Measurements from ENCODE around the gene TOX2.

The TOX2 gene

DNA sequence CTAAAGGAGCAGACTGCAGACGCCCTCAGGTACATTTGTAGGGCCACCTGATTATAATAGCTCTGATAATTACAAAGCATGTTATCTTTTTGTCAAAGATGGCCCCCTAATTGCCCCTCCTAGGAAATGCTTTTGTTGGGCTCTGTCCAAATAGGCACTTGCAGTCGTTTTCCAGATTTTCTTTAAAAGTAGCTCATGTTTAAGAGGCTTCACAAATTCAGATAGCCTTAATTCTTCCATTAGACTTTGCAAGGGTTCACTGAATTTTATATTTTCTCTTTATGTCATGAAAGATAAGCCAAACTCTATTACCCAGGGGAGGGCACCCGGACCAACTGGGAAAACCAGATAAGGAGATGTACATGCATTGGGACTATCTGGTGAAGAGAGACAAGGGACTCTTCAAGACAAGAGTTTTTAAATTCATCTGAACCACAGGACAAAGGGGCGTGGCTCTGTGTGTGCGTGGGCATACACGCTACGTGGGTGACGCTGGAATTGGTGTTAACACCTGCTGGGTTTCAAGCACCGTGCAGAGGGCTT, 95.6 kb downstream of the TOX2 start:
- H3K27ac ChIP-seq (ENCODE audit: low read depth, low read length): no peak overlapping the region

DNA sequence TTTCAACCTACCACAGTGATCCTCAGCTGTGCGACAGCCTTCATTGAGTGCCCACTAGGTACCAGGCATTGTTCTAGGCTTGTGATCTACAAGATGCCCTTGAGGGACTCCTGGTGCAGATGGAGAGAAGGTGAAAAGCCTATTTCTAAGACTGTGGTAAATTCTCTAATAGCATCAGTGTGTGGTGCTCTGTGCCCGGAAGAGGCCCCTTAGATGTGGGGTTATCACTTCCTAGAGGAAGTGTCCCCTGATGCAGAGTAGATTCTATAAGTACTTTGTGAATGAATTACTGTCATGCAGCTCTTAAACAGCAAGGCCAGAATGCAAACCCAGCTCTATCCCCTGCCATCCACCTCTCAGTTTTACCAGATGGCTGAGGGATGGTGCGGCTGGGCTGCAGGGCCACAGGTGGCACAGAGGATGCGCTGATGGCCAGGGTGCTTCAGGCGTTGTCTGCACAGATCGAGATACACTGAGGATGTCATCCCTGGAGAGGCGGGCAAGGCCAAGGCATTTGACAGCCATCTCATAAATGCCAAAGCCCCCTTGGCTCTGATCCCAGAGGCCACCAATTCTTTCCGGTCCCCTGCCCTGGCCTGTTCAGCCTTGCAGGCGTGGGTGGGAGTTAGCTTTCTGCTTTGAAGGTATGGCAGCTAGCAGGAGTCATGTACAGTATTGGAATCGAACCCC, 96.7 kb downstream of the TOX2 start:
- Histone ChIP-seq H3K4me1 (ENCODE audit: control insufficient read depth in 5 of 5, insufficient read depth in 5 of 5, low read length in 5 of 5) (peaks cover 0 to 4% (median 0%) of the 10 kb centered on the region in 5 donors), H3K9me3 (ENCODE audit: control insufficient read depth in 5 of 5, low read length in 5 of 5) (no peaks in the 10 kb centered on the region), H3K4me3 (ENCODE audit: low read depth in 1 of 5, low read length in 5 of 5) (no peak overlapping the region), H3K9ac (ENCODE audit: low read length in 5 of 5) (no peak overlapping the region), H3K36me3 (ENCODE audit: control insufficient read depth in 5 of 5, insufficient read depth in 5 of 5, low read length in 5 of 5) (peaks cover 0 to 8% (median 0%) of the 10 kb centered on the region in 5 donors), H3K27ac (ENCODE audit: low read depth, low read length) (no peak overlapping the region), H3K27me3 (ENCODE audit: control insufficient read depth in 5 of 5, insufficient read depth in 4 of 5, low read length in 5 of 5) (peaks cover 0 to 27% (median 10%) of the 10 kb centered on the region in 5 donors)

More for the DNA sequence above, 95.6 kb downstream of the TOX2 start:
- H3K9ac ChIP-seq (ENCODE audit: low read length in 5 of 5): no peak overlapping the region
- H3K9me3 ChIP-seq (ENCODE audit: control insufficient read depth in 5 of 5, low read length in 5 of 5): no peaks in the 10 kb centered on the region
- peaks cover 0 to 4% (median 0%) of the 10 kb centered on the region in 5 donors for H3K4me1 ChIP-seq (ENCODE audit: control insufficient read depth in 5 of 5, insufficient read depth in 5 of 5, low read length in 5 of 5)
- peaks cover 0 to 8% (median 0%) of the 10 kb centered on the region in 5 donors for H3K36me3 ChIP-seq (ENCODE audit: control insufficient read depth in 5 of 5, insufficient read depth in 5 of 5, low read length in 5 of 5)
- H3K27me3 ChIP-seq (ENCODE audit: control insufficient read depth in 5 of 5, insufficient read depth in 4 of 5, low read length in 5 of 5): peaks cover 0 to 21% (median 7%) of the 10 kb centered on the region in 5 donors
- no peak overlapping the region for H3K4me3 ChIP-seq (ENCODE audit: low read depth in 1 of 5, low read length in 5 of 5)

DNA sequence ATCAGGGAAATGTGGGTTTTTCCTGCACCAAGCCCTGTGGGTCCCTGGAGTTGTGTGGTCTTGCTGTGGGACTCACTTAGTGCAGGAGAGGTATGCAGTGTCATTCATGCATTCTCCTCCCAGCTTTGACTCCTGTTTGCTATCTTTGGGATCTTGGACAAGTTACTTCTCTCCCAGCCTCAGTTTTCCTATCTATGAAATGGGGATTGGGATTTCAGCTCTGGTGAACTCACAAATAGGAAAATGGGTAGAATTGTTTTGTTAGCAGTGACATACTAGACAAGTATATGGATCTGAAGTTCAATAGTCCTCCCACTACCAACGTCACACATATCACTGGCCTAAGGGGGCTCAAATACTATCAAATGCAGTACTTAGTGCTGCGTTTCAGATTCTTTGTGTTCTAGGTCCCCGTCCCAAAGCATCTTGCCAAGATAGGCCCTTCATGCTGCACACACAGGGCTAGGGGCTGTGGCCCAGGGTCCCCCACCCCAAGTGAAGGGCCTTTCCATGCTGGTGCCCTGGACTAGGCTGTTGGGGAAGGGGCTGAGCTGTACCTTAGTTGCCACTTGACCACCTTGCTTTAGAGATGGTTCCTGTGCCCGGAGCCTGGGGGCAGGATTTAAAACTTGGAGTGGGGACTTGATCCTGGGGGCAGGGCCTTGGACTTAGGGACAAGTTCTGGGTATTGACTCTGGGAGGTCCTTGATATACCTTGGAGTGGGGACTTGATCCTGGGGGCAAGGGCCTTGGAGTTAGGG, 98.0 kb downstream of the TOX2 start:
- no peak overlapping the region for H3K4me3 ChIP-seq (ENCODE audit: low read depth in 1 of 5, low read length in 5 of 5)
- H3K27ac ChIP-seq (ENCODE audit: low read depth, low read length): no peak overlapping the region
- H3K27me3 ChIP-seq (ENCODE audit: control insufficient read depth in 5 of 5, insufficient read depth in 4 of 5, low read length in 5 of 5): peaks cover 0 to 32% (median 10%) of the 10 kb centered on the region in 5 donors
- H3K9me3 ChIP-seq (ENCODE audit: control insufficient read depth in 5 of 5, low read length in 5 of 5): no peaks in the 10 kb centered on the region
- H3K9ac ChIP-seq (ENCODE audit: low read length in 5 of 5): no peak overlapping the region
- H3K4me1 ChIP-seq (ENCODE audit: control insufficient read depth in 5 of 5, insufficient read depth in 5 of 5, low read length in 5 of 5): peaks cover 0 to 4% (median 0%) of the 10 kb centered on the region in 5 donors
- H3K36me3 ChIP-seq (ENCODE audit: control insufficient read depth in 5 of 5, insufficient read depth in 5 of 5, low read length in 5 of 5): no peaks in the 10 kb centered on the region

DNA sequence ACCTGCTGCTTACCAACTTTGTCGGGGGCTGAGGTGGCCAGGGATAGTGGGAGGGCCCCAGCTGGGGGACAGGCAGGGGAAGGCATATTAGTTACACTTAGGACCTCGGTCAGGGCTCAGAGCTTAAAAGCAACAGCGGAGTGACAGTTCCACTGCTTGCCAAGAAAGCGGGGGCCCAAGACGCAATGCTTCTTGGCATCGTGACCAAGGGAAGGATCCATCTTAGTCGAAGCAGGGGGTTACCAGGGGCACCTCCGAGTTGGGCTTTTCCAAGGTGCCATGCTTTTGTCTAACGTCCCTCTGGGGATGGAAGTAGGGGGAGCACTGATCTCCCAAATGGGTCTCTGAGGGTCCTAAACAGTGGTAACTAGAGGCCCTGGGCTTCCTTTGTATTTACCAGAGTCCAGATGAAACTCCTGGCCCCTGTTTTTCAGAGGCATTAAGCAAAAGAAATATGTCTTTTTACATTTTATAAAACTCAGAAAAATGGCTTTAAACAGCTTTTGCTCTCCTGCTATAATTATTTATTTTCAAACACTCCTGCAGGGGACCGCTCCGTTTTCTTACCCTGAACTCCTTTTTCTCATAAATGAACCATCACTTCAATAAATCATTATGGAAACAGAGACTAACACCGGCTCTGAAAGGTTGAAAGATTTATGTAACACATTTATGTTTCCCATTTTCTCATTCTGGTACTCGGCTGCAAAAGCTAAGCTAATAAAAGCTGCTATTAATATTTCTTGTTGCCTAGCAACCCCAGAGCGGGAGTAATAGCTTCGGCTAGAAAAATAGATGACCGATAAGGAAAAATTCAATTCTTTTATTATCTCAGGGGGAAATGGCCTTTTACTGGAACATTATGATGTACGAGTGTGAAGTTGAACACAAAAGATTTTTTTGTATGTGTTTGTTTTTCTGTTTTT, 100.4 kb downstream of the TOX2 start:
- H3K9ac ChIP-seq (ENCODE audit: low read length in 5 of 5): no peak overlapping the region
- H3K4me1 ChIP-seq (ENCODE audit: control insufficient read depth in 5 of 5, insufficient read depth in 5 of 5, low read length in 5 of 5): peaks cover 0 to 7% (median 3%) of the 10 kb centered on the region in 5 donors
- H3K27ac ChIP-seq (ENCODE audit: low read depth, low read length): no peak overlapping the region
- H3K4me3 ChIP-seq (ENCODE audit: low read depth in 1 of 5, low read length in 5 of 5): no peak overlapping the region
- H3K9me3 ChIP-seq (ENCODE audit: control insufficient read depth in 5 of 5, low read length in 5 of 5): no peaks in the 10 kb centered on the region
- H3K27me3 ChIP-seq (ENCODE audit: control insufficient read depth in 5 of 5, insufficient read depth in 4 of 5, low read length in 5 of 5): peaks cover 0 to 43% (median 19%) of the 10 kb centered on the region in 5 donors
- H3K36me3 ChIP-seq (ENCODE audit: control insufficient read depth in 5 of 5, insufficient read depth in 5 of 5, low read length in 5 of 5): no peaks in the 10 kb centered on the region

DNA sequence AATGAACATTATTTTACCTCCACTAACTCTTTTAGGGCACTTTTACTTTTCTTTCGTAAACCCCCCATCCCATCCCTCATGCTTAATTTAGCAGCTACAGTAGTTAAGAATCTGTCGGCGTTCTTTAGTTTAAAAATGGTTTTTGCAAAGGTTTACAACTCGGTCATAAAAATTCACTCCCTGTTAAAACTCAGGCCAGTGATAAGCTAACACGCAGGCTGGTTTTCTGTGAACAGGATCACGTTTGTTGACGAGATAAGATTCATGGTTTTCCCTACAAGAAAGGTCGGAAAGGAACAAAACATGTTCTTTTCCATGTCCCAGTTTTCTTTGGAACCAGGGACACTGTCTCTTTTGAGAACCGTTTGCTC, 101.1 kb downstream of the TOX2 start:
- H3K9me3 ChIP-seq (ENCODE audit: control insufficient read depth in 5 of 5, low read length in 5 of 5): no peaks in the 10 kb centered on the region
- H3K27ac ChIP-seq (ENCODE audit: low read depth, low read length): no peak overlapping the region
- H3K27me3 ChIP-seq (ENCODE audit: control insufficient read depth in 5 of 5, insufficient read depth in 4 of 5, low read length in 5 of 5): peaks cover 0 to 43% (median 19%) of the 10 kb centered on the region in 5 donors
- no peak overlapping the region for H3K4me3 ChIP-seq (ENCODE audit: low read depth in 1 of 5, low read length in 5 of 5)
- peaks cover 0 to 9% (median 3%) of the 10 kb centered on the region in 5 donors for H3K4me1 ChIP-seq (ENCODE audit: control insufficient read depth in 5 of 5, insufficient read depth in 5 of 5, low read length in 5 of 5)
- no peaks in the 10 kb centered on the region for H3K36me3 ChIP-seq (ENCODE audit: control insufficient read depth in 5 of 5, insufficient read depth in 5 of 5, low read length in 5 of 5)
- no peak overlapping the region for H3K9ac ChIP-seq (ENCODE audit: low read length in 5 of 5)

DNA sequence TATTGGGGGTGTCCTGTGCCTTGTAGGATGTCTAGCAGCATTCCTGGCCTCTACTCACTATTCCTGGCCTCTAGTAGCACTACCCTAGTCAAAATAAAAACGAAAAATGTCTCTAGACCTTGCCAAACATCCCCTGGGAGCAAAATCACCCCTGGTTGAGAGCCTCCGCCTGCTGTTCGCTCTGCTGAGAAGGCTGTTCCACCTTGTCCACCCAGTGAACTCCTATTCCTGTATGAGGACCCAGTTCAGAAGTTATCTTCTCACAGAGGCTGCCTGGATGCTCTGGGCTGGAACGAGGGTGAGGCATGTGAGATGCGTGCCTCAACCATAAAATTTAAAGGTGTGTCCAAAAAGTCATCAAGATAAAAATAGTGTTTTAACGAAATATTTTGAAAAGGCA, 101.9 kb downstream of the TOX2 start:
- peaks cover 0 to 35% (median 19%) of the 10 kb centered on the region in 5 donors for H3K27me3 ChIP-seq (ENCODE audit: control insufficient read depth in 5 of 5, insufficient read depth in 4 of 5, low read length in 5 of 5)
- H3K4me3 ChIP-seq (ENCODE audit: low read depth in 1 of 5, low read length in 5 of 5): no peak overlapping the region
- H3K36me3 ChIP-seq (ENCODE audit: control insufficient read depth in 5 of 5, insufficient read depth in 5 of 5, low read length in 5 of 5): no peaks in the 10 kb centered on the region
- no peak overlapping the region for H3K9ac ChIP-seq (ENCODE audit: low read length in 5 of 5)
- H3K9me3 ChIP-seq (ENCODE audit: control insufficient read depth in 5 of 5, low read length in 5 of 5): no peaks in the 10 kb centered on the region
- H3K4me1 ChIP-seq (ENCODE audit: control insufficient read depth in 5 of 5, insufficient read depth in 5 of 5, low read length in 5 of 5): peaks cover 0 to 9% (median 3%) of the 10 kb centered on the region in 5 donors
- no peak overlapping the region for H3K27ac ChIP-seq (ENCODE audit: low read depth, low read length)

DNA sequence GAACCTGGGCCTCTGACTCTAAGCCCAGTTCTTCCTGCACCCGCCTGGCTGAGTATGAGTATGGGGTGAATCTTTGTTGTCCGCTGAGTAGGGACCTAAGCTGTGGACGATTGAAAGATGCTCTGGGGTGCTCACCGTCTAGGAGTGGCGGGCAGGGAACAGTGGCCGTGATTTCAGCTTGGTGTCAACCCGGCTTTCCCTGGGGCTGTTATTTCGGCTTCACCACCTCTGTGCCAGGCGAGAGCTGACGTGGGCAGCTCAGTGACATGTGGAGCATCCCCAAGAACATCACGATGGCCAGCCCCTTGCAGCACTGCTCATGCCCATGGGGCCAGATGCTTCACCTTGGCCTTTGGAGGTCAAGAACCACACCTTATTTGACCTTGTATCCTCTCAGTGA, 102.6 kb downstream of the TOX2 start:
- H3K4me1 ChIP-seq (ENCODE audit: control insufficient read depth in 5 of 5, insufficient read depth in 5 of 5, low read length in 5 of 5): peaks cover 0 to 9% (median 3%) of the 10 kb centered on the region in 5 donors
- H3K36me3 ChIP-seq (ENCODE audit: control insufficient read depth in 5 of 5, insufficient read depth in 5 of 5, low read length in 5 of 5): no peaks in the 10 kb centered on the region
- no peak overlapping the region for H3K4me3 ChIP-seq (ENCODE audit: low read depth in 1 of 5, low read length in 5 of 5)
- H3K9me3 ChIP-seq (ENCODE audit: control insufficient read depth in 5 of 5, low read length in 5 of 5): no peaks in the 10 kb centered on the region
- H3K27ac ChIP-seq (ENCODE audit: low read depth, low read length): no peak overlapping the region
- H3K9ac ChIP-seq (ENCODE audit: low read length in 5 of 5): no peak overlapping the region
- peaks cover 0 to 35% (median 19%) of the 10 kb centered on the region in 5 donors for H3K27me3 ChIP-seq (ENCODE audit: control insufficient read depth in 5 of 5, insufficient read depth in 4 of 5, low read length in 5 of 5)

DNA sequence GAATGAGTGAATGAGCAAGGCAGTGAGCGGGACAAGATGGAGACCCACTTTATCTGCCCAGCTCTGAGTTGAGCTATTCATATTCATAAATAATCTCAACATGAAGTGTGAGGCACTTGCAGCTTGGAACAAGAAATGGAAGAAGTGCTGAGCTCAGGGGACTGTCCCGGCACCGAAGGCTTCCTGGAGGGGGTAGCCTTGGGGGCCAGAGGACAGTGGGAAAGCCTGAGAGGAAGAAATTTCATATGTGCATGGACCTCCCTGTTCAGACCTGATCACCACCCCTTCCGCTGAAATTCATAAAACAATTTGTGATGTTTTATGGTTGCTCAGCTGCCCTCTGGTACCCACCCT, 103.2 kb downstream of the TOX2 start:
- no peak overlapping the region for H3K9ac ChIP-seq (ENCODE audit: low read length in 5 of 5)
- H3K9me3 ChIP-seq (ENCODE audit: control insufficient read depth in 5 of 5, low read length in 5 of 5): no peaks in the 10 kb centered on the region
- H3K4me3 ChIP-seq (ENCODE audit: low read depth in 1 of 5, low read length in 5 of 5): no peak overlapping the region
- peaks cover 0 to 29% (median 19%) of the 10 kb centered on the region in 5 donors for H3K27me3 ChIP-seq (ENCODE audit: control insufficient read depth in 5 of 5, insufficient read depth in 4 of 5, low read length in 5 of 5)
- H3K36me3 ChIP-seq (ENCODE audit: control insufficient read depth in 5 of 5, insufficient read depth in 5 of 5, low read length in 5 of 5): no peaks in the 10 kb centered on the region
- H3K4me1 ChIP-seq (ENCODE audit: control insufficient read depth in 5 of 5, insufficient read depth in 5 of 5, low read length in 5 of 5): peaks cover 0 to 9% (median 3%) of the 10 kb centered on the region in 5 donors
- no peak overlapping the region for H3K27ac ChIP-seq (ENCODE audit: low read depth, low read length)

DNA sequence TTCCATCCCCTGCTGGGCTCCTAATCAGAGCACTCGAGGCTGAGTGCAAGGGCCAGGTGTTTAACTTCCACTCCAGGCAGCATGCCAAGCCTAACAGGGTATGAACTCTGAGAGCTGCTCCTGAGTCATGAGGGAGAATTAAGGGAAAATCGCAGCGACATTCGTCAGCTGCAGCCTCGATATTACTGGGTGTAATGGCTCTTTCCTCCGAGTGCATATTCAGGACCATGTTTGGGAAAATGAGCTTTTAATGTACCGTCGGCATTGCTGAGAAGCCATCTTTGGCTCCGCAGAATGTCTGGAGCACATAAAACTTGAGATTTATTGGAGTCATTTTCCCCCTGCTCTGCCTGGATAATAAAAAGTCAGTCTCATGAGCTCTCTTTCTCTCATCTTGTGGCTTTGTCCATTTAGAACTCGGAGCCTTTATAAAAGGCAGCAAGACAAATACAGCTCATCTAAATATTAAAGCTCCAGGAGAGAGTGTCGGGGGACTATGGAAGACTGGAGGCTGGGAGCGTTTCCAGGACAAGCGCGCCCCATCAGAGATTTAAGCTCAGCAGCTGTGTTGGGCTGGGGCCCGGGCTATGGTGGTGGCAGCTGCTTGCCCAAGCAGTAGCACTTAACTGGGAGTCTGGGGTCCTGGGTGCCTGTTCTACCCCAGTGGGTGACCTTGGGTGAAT, 103.7 kb downstream of the TOX2 start:
- no peak overlapping the region for H3K9ac ChIP-seq (ENCODE audit: low read length in 5 of 5)
- H3K4me1 ChIP-seq (ENCODE audit: control insufficient read depth in 5 of 5, insufficient read depth in 5 of 5, low read length in 5 of 5): peaks cover 0 to 9% (median 3%) of the 10 kb centered on the region in 5 donors
- H3K4me3 ChIP-seq (ENCODE audit: low read depth in 1 of 5, low read length in 5 of 5): no peak overlapping the region
- no peak overlapping the region for H3K27ac ChIP-seq (ENCODE audit: low read depth, low read length)
- H3K27me3 ChIP-seq (ENCODE audit: control insufficient read depth in 5 of 5, insufficient read depth in 4 of 5, low read length in 5 of 5): peaks cover 0 to 29% (median 19%) of the 10 kb centered on the region in 5 donors
- no peaks in the 10 kb centered on the region for H3K36me3 ChIP-seq (ENCODE audit: control insufficient read depth in 5 of 5, insufficient read depth in 5 of 5, low read length in 5 of 5)
- no peaks in the 10 kb centered on the region for H3K9me3 ChIP-seq (ENCODE audit: control insufficient read depth in 5 of 5, low read length in 5 of 5)
